HG03135 (cell line): ENCODE measurements around the gene DCC.

Experiments used
- ATAC-seq: cut with Tn5 transposase; IDR thresholded peaks from one replicate; pipeline ENCODE4 v1.9.1; 2021; ENCODE audit warnings: mild to moderate bottlenecking, moderate library complexity; ENCODE audit not compliant: unreplicated experiment

DCC gene

GRCh38 chr18:53543711-53544110 is 1203.7 kb downstream of the DCC start:
- ATAC-seq: no peak

GRCh38 chr18:53544917-53545316 is 1204.9 kb downstream of the DCC start:
- ATAC-seq: no peak

- no peak for ATAC-seq
Observed at GRCh38 chr18:53551868-53552426, 1212.0 kb downstream of the DCC start.

DNA sequence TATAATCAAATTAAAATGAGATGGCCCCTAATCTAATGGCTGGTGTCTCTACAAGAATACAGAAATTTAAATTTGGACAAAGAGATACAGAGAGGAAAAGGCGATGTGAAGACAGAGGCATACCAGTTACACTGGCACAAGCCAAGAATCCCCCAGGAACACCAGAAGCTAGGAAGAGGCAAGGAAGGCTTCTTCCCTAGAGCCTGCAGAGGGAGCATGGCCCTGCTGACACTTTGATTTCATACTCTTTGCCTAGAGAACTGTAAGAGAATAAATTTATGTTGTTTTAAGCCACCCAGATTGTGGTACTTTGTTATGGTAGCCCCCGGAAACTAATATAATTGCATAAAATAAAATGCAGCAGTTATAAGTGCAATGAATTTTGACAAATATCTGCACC is 1213.0 kb downstream of the DCC start:
- no peak for ATAC-seq

DNA sequence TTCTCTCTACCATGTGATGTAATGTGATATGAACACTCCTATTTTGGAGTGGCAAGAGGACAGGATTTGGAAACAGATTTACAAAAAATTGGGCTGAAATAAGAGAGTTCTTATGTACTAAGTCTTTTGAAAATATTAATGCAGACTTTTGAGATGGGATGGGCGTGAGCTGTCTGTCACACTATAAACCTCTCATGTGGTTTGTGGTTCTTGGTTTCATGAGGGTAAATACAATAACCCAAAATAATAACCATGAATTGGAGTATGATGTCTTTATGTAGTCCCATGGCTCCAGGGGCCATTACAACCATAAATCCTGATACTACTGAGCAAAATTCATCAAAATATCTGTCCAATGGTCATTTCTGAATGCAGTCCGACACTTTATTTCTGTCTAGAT is 1216.5 kb downstream of the DCC start:
- no peak for ATAC-seq

GRCh38 chr18:53560546-53560945 is 1220.5 kb downstream of the DCC start:
- no peak for ATAC-seq

- no peak for ATAC-seq
Observed at GRCh38 chr18:53566626-53567025, 1226.6 kb downstream of the DCC start.

DNA sequence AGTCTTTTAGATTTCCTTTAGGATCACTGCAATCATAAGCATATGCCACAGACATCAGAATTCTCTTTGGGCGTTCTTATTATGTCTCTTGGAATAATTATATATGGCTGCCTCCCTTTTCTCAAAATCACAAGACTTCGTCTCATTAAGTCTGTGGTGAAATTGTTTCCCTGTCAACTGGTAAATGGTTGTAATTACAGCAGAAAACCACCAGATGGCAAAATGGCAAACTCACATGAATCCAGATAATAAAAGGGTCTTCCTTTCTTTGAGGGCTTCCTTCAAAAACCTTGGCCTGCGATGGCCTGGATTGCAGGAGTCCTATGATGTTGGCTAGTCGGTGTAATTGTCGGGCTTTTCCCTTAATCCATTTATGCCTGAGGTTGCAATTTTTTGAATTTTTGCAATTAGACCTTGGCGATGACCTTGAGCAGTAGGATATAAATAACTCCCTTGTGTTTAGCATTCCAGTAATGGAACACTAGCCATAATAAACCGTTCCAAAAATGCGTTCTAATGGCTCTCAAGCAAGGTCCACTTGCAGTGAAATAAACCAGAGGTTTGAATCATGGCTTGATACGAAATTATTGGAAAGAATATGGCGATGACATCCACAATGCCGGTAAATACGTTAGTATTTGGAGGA is 1228.1 kb downstream of the DCC start:
- ATAC-seq: no peak
